Tibial artery (tissue), 4 donors: ENCODE results near the gene ATP4A.
"Not testable (repeated sequence)": the region's sequence is repeated elsewhere in the genome, so short reads cannot be mapped to it uniquely, and the experiment has no call there.

Source experiments
- DNase-seq, 2 donors: peaks; one replicate each; pipeline ENCODE4 v3.0.0-alpha.2; 2019
- H3K27ac ChIP-seq, 2 donors: fragments of 200-600 bp; sonication (generic) in 1 of 2; 1 replicate in 1 of 2; 2 replicates in 1 of 2; pipeline ENCODE4 v1.5.1; 2018 to 2019; ENCODE audit warnings: mild to moderate bottlenecking in 1 of 2
- H3K27me3 ChIP-seq, 2 donors: fragments of 200-600 bp; sonication (generic) in 1 of 2; one replicate each; pipeline versions ENCODE4 v1.5.1 to v1.6.0; 2016 to 2019
- H3K36me3 ChIP-seq, 3 donors: fragments of 200-600 bp; sonication (generic) in 2 of 3; one replicate each; pipeline ENCODE4 v1.5.1; 2016 to 2019; ENCODE audit warnings: mild to moderate bottlenecking in 2 of 3
- H3K4me1 ChIP-seq, 4 donors: fragments of 200-600 bp; sonication (generic) in 2 of 4; 1 replicate in 3 of 4; 2 replicates in 1 of 4; pipeline ENCODE4 v1.5.1; 2016 to 2019
- H3K4me3 ChIP-seq, 2 donors: fragments of 200-600 bp; sonication (generic) in 1 of 2; 1 replicate in 1 of 2; 2 replicates in 1 of 2; pipeline ENCODE4 v1.5.1; 2018 to 2019; ENCODE audit warnings: mild to moderate bottlenecking in 2 of 2
- H3K9me3 ChIP-seq, 3 donors: fragments of 200-600 bp; sonication (generic) in 1 of 3; one replicate each; pipeline ENCODE4 v1.5.1; 2016 to 2019
- CTCF ChIP-seq, 2 experiments: fragments of 200-600 bp in 1 of 2; fragments of 450-650 bp in 1 of 2; IDR thresholded peaks; one replicate each; pipeline ENCODE4 v1.5.1; 2017 to 2019; ENCODE audit warnings: antibody characterized with exemption in 2 of 2, mild to moderate bottlenecking in 1 of 2, moderate library complexity in 1 of 2
- intact Hi-C: fragments of 100-400 bp; cut with DNase I; formaldehyde crosslinking; loops from one replicate; pipeline ENCODE4 v1.15.0; 2023; ENCODE audit warnings: low total_unique reads

ATP4A gene

GRCh38 chr19:35607661-35608060, 44.2 kb upstream of the ATP4A start:
- Histone ChIP-seq H3K9me3 (no peaks in the 10 kb centered on the region), H3K27me3 (no peaks in the 10 kb centered on the region), H3K36me3 (no peaks in the 10 kb centered on the region), H3K4me3 (no peak overlapping the region), H3K27ac (no peak overlapping the region), H3K4me1 (peaks cover 0 to 8% (median 4%) of the 10 kb centered on the region in 4 donors)
- intact Hi-C loops: no loop called here
- DNase-seq: no peak
- TF ChIP-seq CTCF (IDR thresholded peaks at IDR 0.05): no peak

GRCh38 chr19:35607170-35607569, 43.7 kb upstream of the ATP4A start:
- H3K27me3 ChIP-seq, H3K4me1 ChIP-seq, intact Hi-C loops: not testable (repeated sequence)

GRCh38 chr19:35604436-35604835, 41.0 kb upstream of the ATP4A start:
- H3K27ac ChIP-seq, H3K9me3 ChIP-seq, intact Hi-C loops, H3K27me3 ChIP-seq, DNase-seq, H3K4me1 ChIP-seq, H3K36me3 ChIP-seq, H3K4me3 ChIP-seq: not testable (repeated sequence)

More at GRCh38 chr19:35607170-35607569, 43.7 kb upstream of the ATP4A start:
- H3K27ac ChIP-seq, H3K36me3 ChIP-seq, H3K4me3 ChIP-seq, H3K9me3 ChIP-seq, DNase-seq: not testable (repeated sequence)

- no peak overlapping the region for H3K4me3 ChIP-seq
- no peaks in the 10 kb centered on the region for H3K27me3 ChIP-seq
- intact Hi-C loops: no loop called here
- H3K27ac ChIP-seq: no peak overlapping the region
- no peak for DNase-seq
- no peaks in the 10 kb centered on the region for H3K4me1 ChIP-seq
- H3K36me3 ChIP-seq: no peaks in the 10 kb centered on the region
- H3K9me3 ChIP-seq: no peaks in the 10 kb centered on the region
- no peak for TF ChIP-seq CTCF (IDR thresholded peaks at IDR 0.05)
Measured at GRCh38 chr19:35601971-35602370, 38.5 kb upstream of the ATP4A start.

- DNase-seq: no peak
- H3K9me3 ChIP-seq: no peaks in the 10 kb centered on the region
- peaks cover 0 to 8% of the 10 kb centered on the region in 2 donors for H3K27me3 ChIP-seq
- H3K4me3 ChIP-seq: no peak overlapping the region
- intact Hi-C loops: no loop called here
- H3K36me3 ChIP-seq: no peaks in the 10 kb centered on the region
- H3K4me1 ChIP-seq: no peaks in the 10 kb centered on the region
- no peak for TF ChIP-seq CTCF (IDR thresholded peaks at IDR 0.05)
- H3K27ac ChIP-seq: no peak overlapping the region
Measured at GRCh38 chr19:35596366-35596999, 33.0 kb upstream of the ATP4A start.

GRCh38 chr19:35595928-35596327, 32.5 kb upstream of the ATP4A start:
- no peak for DNase-seq
- H3K4me3 ChIP-seq: no peak overlapping the region
- H3K27ac ChIP-seq: no peak overlapping the region
- no peak for TF ChIP-seq CTCF (IDR thresholded peaks at IDR 0.05)
- H3K36me3 ChIP-seq: no peaks in the 10 kb centered on the region
- H3K9me3 ChIP-seq: no peaks in the 10 kb centered on the region
- no peaks in the 10 kb centered on the region for H3K4me1 ChIP-seq
- intact Hi-C loops: no loop called here
- peaks cover 0 to 10% of the 10 kb centered on the region in 2 donors for H3K27me3 ChIP-seq

- H3K27ac ChIP-seq, H3K4me3 ChIP-seq, H3K27me3 ChIP-seq, H3K9me3 ChIP-seq, intact Hi-C loops, H3K4me1 ChIP-seq, DNase-seq, H3K36me3 ChIP-seq: not testable (repeated sequence)
Measured at GRCh38 chr19:35595026-35595425, 31.6 kb upstream of the ATP4A start.
